GM12873 (cell line): ENCODE data around the gene RASA3.

ENCODE experiments used
- CTCF ChIP-seq: IDR thresholded peaks from 2 replicates; pipeline ENCODE4 v1.5.1; 2012; ENCODE audit warnings: low read depth, mild to moderate bottlenecking, moderate library complexity, low read length, control low read depth; ENCODE audit not compliant: insufficient read depth; ENCODE audit errors: missing control alignments

The RASA3 gene

GRCh38 chr13:113960276-113960948 lies 172.0 kb downstream of the RASA3 start:
- TF ChIP-seq CTCF = no peak

GRCh38 chr13:113959198-113959597 lies 173.2 kb downstream of the RASA3 start:
- no peak for TF ChIP-seq CTCF

- no peak for TF ChIP-seq CTCF
Observed at GRCh38 chr13:113958373-113958772, 174.1 kb downstream of the RASA3 start.

- no peak for TF ChIP-seq CTCF
Observed at GRCh38 chr13:113956571-113956970, 175.9 kb downstream of the RASA3 start.

- TF ChIP-seq CTCF = no peak
Observed at GRCh38 chr13:113955691-113956090, 176.7 kb downstream of the RASA3 start.

GRCh38 chr13:113955235-113955634 lies 177.2 kb downstream of the RASA3 start:
- TF ChIP-seq CTCF = no peak

- TF ChIP-seq CTCF = no peak
Observed at GRCh38 chr13:113954046-113954835, 178.2 kb downstream of the RASA3 start.
